HG03571 (cell line): ENCODE measurements around the gene KIF25.

ENCODE experiments used
- ATAC-seq: cut with Tn5 transposase; IDR thresholded peaks from one replicate; pipeline ENCODE4 v1.9.1; 2021; ENCODE audit not compliant: unreplicated experiment

The KIF25 gene, protein sequence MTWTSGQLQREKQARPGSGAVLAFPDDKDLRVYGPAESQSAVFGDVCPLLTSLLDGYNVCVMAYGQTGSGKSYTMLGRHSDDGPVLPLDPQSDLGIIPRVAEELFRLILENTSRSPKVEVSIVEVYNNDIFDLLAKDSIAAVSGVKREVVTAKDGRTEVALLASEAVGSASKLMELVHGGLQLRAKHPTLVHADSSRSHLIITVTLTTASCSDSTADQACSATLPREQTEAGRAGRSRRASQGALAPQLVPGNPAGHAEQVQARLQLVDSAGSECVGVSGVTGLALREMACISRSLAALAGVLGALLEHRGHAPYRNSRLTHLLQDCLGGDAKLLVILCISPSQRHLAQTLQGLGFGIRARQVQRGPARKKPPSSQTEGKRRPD

GRCh38 chr6:167997642-167998041, at the start of gene KIF25:
Gene KIF25 (plus strand): TSS chr6:167997671. CDS start chr6:168029586, 31,915 bp downstream.
- ATAC-seq = no peak

- ATAC-seq = no peak
These were observed 49.8 kb upstream of the KIF25 start for GRCh38 chr6:167947716-167948115.

- ATAC-seq = no peak
These were observed 48.8 kb upstream of the KIF25 start for GRCh38 chr6:167948716-167949115.

GRCh38 chr6:167949121-167949684, 48.3 kb upstream of the KIF25 start:
- no peak for ATAC-seq

GRCh38 chr6:167951781-167952511, 45.5 kb upstream of the KIF25 start:
- no peak for ATAC-seq

DNA sequence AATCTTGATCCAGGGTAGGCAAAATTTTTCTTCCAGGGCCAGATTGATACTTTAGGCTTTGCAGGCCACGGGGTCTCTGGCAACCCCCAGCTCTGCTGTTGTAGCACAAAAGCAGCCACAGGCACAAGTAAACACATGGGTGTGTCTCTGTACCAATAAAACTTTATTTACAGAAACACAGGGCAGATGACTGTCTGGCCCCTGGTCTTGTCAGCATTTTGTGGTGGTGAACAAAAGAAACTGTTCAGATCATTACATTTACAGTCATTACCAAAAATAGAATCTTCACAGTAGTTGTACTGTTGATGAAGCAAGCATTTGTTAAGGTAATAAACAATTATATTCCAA, 45.0 kb upstream of the KIF25 start:
- no peak for ATAC-seq

DNA sequence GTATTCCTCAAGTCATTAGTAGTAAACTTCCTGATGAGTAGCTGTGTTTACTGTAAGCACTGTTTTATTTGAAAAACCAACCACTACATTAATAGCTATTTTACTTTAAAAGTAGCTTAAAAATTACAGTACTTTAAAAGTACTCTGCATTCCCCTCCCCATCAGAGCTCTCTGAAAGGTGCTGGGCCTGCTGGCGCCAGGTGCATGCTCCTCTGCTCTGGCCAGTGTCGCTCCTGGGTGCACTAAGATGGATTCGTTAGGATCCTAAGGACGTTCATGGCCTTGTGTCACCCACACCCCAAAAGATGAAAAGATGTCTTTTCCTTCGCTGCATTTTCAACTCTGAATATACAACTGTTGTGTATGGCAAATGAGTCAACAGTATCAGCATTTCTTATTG, 43.9 kb upstream of the KIF25 start:
- ATAC-seq = no peak

- ATAC-seq = no peak
These were observed 43.3 kb upstream of the KIF25 start for GRCh38 chr6:167954151-167954550.

DNA sequence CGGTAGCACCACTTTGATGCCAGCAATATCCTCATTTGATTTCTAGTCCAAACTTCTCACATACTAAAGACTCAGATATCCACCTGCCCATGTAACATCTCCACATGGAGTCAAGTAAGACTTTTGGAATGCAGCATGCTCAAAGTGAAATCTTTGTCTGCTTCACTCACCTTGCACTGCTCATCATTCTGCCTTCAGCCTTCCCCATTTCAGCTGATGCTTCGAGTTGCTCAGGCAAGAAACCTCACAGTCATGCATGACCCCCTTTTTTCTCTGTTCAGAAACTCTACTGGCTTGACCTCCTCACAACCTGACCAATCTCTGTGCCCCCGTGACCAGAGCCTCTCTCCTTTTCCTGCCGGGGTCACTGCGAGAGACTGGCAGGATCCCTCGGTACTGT, 41.0 kb upstream of the KIF25 start:
- ATAC-seq = no peak

DNA sequence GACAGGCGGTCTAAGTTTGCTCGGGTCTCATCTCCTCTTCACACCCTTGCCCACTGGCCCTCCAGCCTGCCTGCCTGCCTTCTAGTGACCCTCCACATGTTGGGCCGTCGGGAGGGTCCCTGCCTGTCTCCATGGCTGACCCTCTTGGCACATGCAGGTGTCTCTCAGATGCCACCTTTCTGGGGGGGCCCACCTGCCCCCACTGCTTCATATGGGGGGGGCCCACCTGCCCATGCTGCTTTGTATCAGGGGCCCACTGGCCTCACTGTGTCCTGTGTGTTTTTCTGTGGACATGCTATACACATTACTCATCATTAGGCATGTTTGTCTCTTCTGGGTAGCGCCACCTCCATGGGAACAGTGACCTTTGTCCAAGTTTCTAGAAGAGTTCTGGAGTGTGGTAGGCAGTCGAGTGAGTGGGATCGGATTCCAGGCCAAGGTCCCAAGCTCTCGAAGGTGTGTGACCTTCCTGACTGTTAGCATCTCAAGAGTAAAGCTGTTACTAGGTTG, 40.4 kb upstream of the KIF25 start:
- ATAC-seq = no peak

DNA sequence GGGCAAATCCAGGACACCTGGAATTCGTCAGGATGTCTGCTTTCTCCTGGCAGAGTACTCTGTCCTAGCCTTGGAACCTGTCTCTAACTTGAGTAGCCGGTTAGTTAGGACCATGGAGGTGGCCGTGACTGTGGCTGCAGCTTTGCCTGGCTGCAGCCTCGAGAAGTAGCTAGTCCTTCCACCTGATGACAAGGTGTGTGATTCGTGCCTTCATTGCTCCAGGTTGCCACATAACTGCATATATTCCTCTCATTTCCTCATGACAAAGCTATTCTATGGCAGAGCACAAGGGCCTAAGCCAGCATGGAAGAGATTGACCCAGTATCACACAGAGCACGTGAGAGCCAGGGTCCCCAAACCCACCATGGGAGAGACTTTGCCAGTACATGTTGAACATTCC, 39.8 kb upstream of the KIF25 start:
- no peak for ATAC-seq

DNA sequence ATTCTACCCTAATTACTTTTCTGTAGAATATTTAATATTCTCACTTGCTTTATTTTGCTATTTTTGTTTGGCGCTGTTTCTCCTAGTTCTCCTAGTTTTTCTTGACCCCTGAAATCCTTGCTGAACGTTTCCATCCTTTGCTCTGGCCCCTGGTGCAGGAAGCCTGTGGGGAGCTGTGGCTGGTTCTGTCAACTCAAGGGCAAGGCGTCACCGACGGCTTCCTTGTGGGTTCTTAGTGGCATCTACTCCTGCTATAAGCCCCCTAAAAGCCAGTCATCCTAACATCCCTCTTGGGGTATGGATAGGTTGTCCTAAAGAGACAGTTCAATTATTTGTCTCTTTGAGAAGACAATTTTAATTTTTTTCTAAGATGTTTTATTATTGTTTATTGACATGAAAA, 36.9 kb upstream of the KIF25 start:
- ATAC-seq = no peak

DNA sequence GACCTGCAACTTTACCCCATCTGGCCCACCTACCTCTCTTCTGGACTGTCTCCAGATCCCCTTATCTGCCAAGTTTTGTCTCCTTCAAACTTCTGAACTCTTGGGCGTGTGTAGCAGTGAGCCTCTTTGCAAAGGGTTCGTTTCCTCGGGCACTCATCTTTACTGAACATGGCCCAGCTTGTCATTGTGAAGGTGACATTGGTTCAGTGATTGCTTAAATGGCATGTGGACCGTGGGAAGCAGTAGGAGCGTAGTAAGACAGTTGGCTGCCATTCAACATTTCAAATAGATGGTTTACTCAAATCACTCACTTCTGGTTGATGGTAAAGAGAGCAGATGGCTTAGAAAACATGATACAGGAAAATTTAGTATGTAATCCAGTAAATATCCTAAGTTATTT, 34.8 kb upstream of the KIF25 start:
- ATAC-seq = no peak

DNA sequence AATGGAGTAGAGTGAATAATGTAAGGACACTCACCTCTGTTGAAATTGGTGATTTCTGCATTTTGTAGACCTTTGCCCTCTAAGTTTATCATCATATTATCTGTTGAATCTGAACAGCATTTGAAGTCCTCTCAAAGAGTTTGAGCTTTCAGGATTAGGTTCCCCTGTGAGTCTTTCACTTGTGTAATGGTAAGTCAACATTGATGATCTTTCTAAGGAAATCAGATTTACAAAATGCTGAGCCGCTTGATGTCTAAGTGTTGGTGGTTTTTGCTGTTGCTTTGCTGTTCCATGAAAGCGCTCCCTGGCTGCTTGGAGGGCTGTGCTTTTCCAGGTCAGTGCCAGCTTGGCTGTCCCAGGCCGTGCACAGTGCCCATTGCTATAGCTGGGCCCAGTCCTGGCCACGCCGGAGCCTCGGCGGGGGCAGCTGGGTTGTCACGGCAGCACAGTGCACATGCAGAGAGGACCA, 33.8 kb upstream of the KIF25 start:
- no peak for ATAC-seq

- no peak for ATAC-seq
These were observed 31.6 kb upstream of the KIF25 start for GRCh38 chr6:167965592-167966539.

- ATAC-seq = no peak
These were observed 30.9 kb upstream of the KIF25 start for GRCh38 chr6:167966540-167966905.

GRCh38 chr6:167968091-167968490, 29.4 kb upstream of the KIF25 start:
- ATAC-seq = no peak

DNA sequence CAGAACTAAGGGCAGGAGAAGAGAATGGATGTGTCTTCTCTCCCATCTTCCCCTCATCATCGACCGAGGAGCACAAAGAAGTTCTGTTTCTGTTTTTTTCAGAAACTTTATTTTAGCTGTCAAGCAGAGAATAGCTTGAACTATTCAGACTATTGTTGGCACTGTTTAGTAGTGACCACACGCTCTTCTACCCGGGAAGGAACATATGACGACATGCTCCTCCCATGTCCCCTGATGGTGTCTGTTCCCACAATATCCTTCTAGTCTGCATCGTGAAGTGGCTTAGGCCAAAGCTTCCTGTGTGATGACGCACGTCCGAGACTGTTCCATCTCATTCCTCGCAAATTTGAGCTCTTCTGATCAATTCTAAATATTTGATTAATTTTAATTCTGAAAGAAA, 27.2 kb upstream of the KIF25 start:
- ATAC-seq = no peak

GRCh38 chr6:167972193-167972592, 25.3 kb upstream of the KIF25 start:
- ATAC-seq = no peak

- ATAC-seq = no peak
These were observed 24.2 kb upstream of the KIF25 start for GRCh38 chr6:167973148-167973885.
